Thyroid gland (tissue), 4 donors: ENCODE data around the gene NAALADL2. TPM values are rescaled to one million over a fixed set of nuclear protein-coding genes. Genes with fewer than 3 reads are reported as not detected.

Experiments used
- DNase-seq, 2 donors: peaks; one replicate each; pipeline ENCODE4 v3.0.0-alpha.2; 2019
- H3K27ac ChIP-seq, 3 donors: fragments of 200-600 bp; sonication (generic); 1 replicate in 2 of 3; 2 replicates in 1 of 3; pipeline ENCODE4 v1.5.1; 2016 to 2019; ENCODE audit warnings: mild to moderate bottlenecking in 1 of 3, moderate library complexity in 1 of 3
- H3K27me3 ChIP-seq: fragments of 200-600 bp; sonication (generic); one replicate; pipeline ENCODE4 v1.5.1; 2019
- H3K36me3 ChIP-seq, 2 donors: fragments of 200-600 bp; sonication (generic); one replicate each; pipeline ENCODE4 v1.5.1; 2016 to 2019
- H3K4me1 ChIP-seq, 2 donors: fragments of 200-600 bp; sonication (generic); one replicate each; pipeline ENCODE4 v1.5.1; 2017 to 2019
- H3K4me3 ChIP-seq, 3 donors: fragments of 200-600 bp; sonication (generic); replicated peaks in 1 of 3; 1 replicate in 2 of 3; 2 replicates in 1 of 3; pipeline ENCODE4 v1.5.1; 2016; ENCODE audit warnings: mild to moderate bottlenecking in 1 of 3
- H3K9me3 ChIP-seq: fragments of 200-600 bp; sonication (generic); one replicate; pipeline ENCODE4 v1.5.1; 2017
- CTCF ChIP-seq, 6 experiments: fragments of 200-600 bp in 3 of 6; fragments of 450-650 bp in 3 of 6; sonication (generic) in 3 of 6; IDR thresholded peaks; one replicate each; pipeline ENCODE4 v1.5.1; 2016 to 2019; ENCODE audit warnings: antibody characterized with exemption in 6 of 6, mild to moderate bottlenecking in 2 of 6, inconsistent platforms in 1 of 6, moderate library complexity in 1 of 6
- POLR2A ChIP-seq, 2 donors: fragments of 450-650 bp; IDR thresholded peaks; one replicate each; pipeline ENCODE4 v1.6.1; 2017; ENCODE audit warnings: antibody characterized with exemption in 2 of 2, mild to moderate bottlenecking in 2 of 2, moderate library complexity in 1 of 2
- WGBS, 2 donors: methylation state at CpG; one replicate each; pipeline ENCODE4 v1.1.5; 2017; 5-methylcytosine and 5-hydroxymethylcytosine counted together
- intact Hi-C: fragments of 100-400 bp; cut with DNase I; formaldehyde crosslinking; loops from one replicate; pipeline ENCODE4 v1.15.1; 2023
- total RNA-seq, 4 donors: library from RNA; depleted of rRNA; stranded (reverse); fragments of >200 nt; gene quantifications; one replicate each; pipeline ENCODE4 v1.2.3, GENCODE V29; 2016

NAALADL2 gene
- total RNA-seq, 4 donors from 2014 or later = 7.6 to 14.7 (median 9.0) TPM

- no peak overlapping the region for H3K27ac ChIP-seq
- no peaks in the 10 kb centered on the region for H3K4me1 ChIP-seq
- intact Hi-C loops = no loop called here
- H3K9me3 ChIP-seq = no peaks in the 10 kb centered on the region
- H3K36me3 ChIP-seq = no peaks in the 10 kb centered on the region
- WGBS, 2 donors = 76 to 81% methylated on average over 7 of the region's 7 CpGs
- H3K4me3 ChIP-seq = no peak overlapping the region
- DNase-seq = peak; percentile 3 to 22
- no peaks in the 10 kb centered on the region for H3K27me3 ChIP-seq
- TF ChIP-seq CTCF (IDR thresholded peaks at IDR 0.05) (no peak), POLR2A (IDR thresholded peaks at IDR 0.05) (no peak)
These were observed 340.1 kb downstream of the NAALADL2 start for GRCh38 chr3:175198991-175199783.

DNA sequence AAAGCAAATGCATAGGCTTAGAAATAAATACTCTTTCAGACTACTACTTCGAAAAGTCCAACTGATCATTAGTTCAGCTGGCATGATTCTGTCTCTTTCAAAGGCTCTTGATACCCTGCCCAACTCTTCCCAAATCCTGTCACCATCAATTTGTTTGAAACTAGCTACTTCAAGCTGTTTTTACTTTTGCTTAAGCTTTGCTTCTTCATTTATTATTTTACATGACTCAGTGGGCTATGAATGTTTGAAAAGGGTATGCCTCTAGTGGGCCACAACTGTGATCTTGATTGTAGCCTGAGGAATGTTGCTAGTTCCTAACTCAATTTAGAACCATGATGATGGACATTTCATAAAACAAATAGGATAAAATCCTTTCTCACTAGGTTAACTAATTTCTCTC, 340.8 kb downstream of the NAALADL2 start:
- Histone ChIP-seq H3K27ac (no peak overlapping the region), H3K27me3 (no peaks in the 10 kb centered on the region), H3K9me3 (no peaks in the 10 kb centered on the region), H3K4me1 (no peaks in the 10 kb centered on the region), H3K36me3 (no peaks in the 10 kb centered on the region), H3K4me3 (no peak overlapping the region)
- no peak for DNase-seq
- intact Hi-C loops = no loop called here
- no peak for TF ChIP-seq CTCF (IDR thresholded peaks at IDR 0.05)
- TF ChIP-seq POLR2A (IDR thresholded peaks at IDR 0.05) = no peak
- 89 to 95% methylated on average over 1 of the region's 1 CpG for WGBS, 2 donors

DNA sequence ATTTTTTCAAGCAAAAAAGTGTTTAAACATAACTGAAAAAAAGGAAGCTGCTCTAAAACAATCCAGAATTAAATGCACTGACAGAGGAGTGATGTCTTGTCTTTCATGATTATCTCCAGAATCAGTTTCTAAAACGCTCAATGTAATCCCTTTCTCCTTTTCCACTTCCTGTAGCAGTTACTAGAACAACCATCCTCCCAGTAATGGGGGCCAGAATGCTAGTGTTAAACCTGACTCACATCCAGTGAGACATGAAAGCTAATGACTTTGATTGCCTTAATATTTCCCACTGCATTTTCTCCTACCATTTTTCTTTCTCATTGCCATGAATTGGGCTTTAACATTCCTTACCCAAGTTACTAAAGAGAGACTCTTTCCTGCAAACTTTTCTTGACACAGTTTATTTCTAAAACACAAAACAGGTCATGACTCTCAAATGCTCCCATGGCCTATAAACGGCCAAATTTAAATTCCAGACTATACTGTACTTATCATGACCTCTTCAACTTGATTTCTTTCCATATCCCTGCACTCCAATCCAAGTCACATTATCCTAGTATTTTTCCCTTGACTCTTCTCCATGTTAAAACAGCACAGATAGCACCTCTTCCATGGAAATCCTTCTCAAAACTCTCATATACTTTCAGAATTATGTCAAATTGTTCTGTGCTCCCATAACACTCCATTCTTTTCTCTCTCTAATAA, 341.4 kb downstream of the NAALADL2 start:
- TF ChIP-seq CTCF (IDR thresholded peaks at IDR 0.05) (no peak), POLR2A (IDR thresholded peaks at IDR 0.05) (no peak)
- Histone ChIP-seq H3K27ac (no peak overlapping the region), H3K36me3 (no peaks in the 10 kb centered on the region), H3K27me3 (no peaks in the 10 kb centered on the region), H3K4me3 (no peak overlapping the region), H3K4me1 (no peaks in the 10 kb centered on the region), H3K9me3 (no peaks in the 10 kb centered on the region)
- WGBS, 2 donors = 63 to 71% methylated on average over 2 of the region's 2 CpGs
- intact Hi-C loops = no loop called here
- DNase-seq = no peak

- intact Hi-C loops = no loop called here
- H3K9me3 ChIP-seq = no peaks in the 10 kb centered on the region
- no peaks in the 10 kb centered on the region for H3K27me3 ChIP-seq
- H3K4me3 ChIP-seq = no peak overlapping the region
- no peak for DNase-seq
- no peak overlapping the region for H3K27ac ChIP-seq
- H3K36me3 ChIP-seq = no peaks in the 10 kb centered on the region
- 80 to 81% methylated on average over 3 of the region's 3 CpGs for WGBS, 2 donors
- H3K4me1 ChIP-seq = no peaks in the 10 kb centered on the region
- TF ChIP-seq CTCF (IDR thresholded peaks at IDR 0.05) = no peak
These were observed 348.2 kb downstream of the NAALADL2 start for GRCh38 chr3:175207361-175207760.

DNA sequence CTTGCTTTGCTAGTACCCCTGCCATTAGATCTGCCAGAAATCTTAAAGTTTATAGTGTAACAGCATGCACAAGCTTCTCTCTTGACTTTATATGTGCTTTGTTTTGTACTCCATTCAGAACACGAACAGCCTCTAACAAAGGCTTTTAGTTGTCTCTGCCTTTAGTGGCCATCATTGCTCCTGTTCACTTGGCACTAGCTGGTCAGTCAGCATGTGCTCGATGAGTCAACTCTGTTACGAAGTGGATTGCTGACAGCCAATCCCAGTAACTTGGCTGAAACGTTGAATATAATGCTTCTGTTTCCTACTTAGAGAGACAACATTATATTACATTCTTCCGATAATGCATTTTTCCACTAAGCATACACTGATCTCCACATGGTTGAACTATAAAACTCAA, 349.2 kb downstream of the NAALADL2 start:
- Histone ChIP-seq H3K4me3 (no peak overlapping the region), H3K9me3 (no peaks in the 10 kb centered on the region), H3K4me1 (no peaks in the 10 kb centered on the region), H3K36me3 (no peaks in the 10 kb centered on the region), H3K27me3 (no peaks in the 10 kb centered on the region), H3K27ac (no peak overlapping the region)
- DNase-seq = no peak
- TF ChIP-seq CTCF (IDR thresholded peaks at IDR 0.05) = no peak
- TF ChIP-seq POLR2A (IDR thresholded peaks at IDR 0.05) = no peak
- intact Hi-C loops = no loop called here
- WGBS, 2 donors = 72 to 83% methylated on average over 5 of the region's 5 CpGs
